HepG2 (cell line): ENCODE results near the gene C10orf71. TPM values are rescaled to one million over a fixed set of nuclear protein-coding genes. Genes with fewer than 3 reads are reported as not detected.

Experiments used
- ATAC-seq: fragments of 200-7000 bp; cut with Tn5 transposase; 3 replicates; pipeline ENCODE4 v1.9.1; 2020; ENCODE audit warnings: mild to moderate bottlenecking, moderate library complexity
- BruUV-seq: library from RNA; stranded (reverse); fragments of 400-500 nt; replicated peaks from 2 replicates; lab custom pipeline; 2021; lab: Mats Ljungman, UMichigan
- CTCF ChIA-PET: fragments of 300-600 bp; formaldehyde crosslinking; extraction: SDS; loops from one replicate; lab custom pipeline; 2021; ENCODE audit warnings: low total read pairs, inconsistent platforms, low intra/inter-chr PET ratio; lab: Yijun Ruan, JAX
- POLR2A ChIA-PET: fragments of 350-600 bp; sonication (Branson Sonifier 250); formaldehyde crosslinking; loops from one replicate; lab custom pipeline; 2020; ENCODE audit warnings: antibody characterized with exemption, inconsistent platforms; lab: Yijun Ruan, JAX
- DNase-seq: peaks from one replicate; pipeline ENCODE4 v3.0.0-alpha.2; 2015; ENCODE audit warnings: low spot score
- FAIRE-seq: peaks from 3 replicates; lab custom pipeline; 2011; peaks lifted over from hg19 to GRCh38; lab: Jason Lieb, UNC
- H2AFZ ChIP-seq: one replicate; pipeline ENCODE4 v1.6.1; 2011; ENCODE audit warnings: low read length, inconsistent platforms
- H3K27ac ChIP-seq: fragments of 300-600 bp; 3 replicates; pipeline ENCODE4 v1.8.0; 2011; ENCODE audit warnings: mixed run types, mild to moderate bottlenecking, mixed read lengths, low read length, inconsistent platforms; ENCODE audit not compliant: insufficient read depth; ENCODE audit errors: extremely low read length
- H3K27me3 ChIP-seq, 2 experiments: fragments of 200-600 bp in 1 of 2; 2 replicates in 1 of 2; 3 replicates in 1 of 2; pipeline versions ENCODE4 v1.6.0 to v1.8.0; 2011; ENCODE audit warnings: low read length in 2 of 2, mild to moderate bottlenecking in 2 of 2, moderate library complexity in 2 of 2, inconsistent platforms in 1 of 2; ENCODE audit not compliant: insufficient read depth in 2 of 2, control insufficient read depth in 1 of 2
- H3K36me3 ChIP-seq, 2 experiments: fragments of 200-600 bp in 1 of 2; replicated peaks in 1 of 2; 2 replicates in 1 of 2; 3 replicates in 1 of 2; pipeline versions ENCODE4 v1.5.1 to v1.8.0; 2011; ENCODE audit warnings: low read length in 2 of 2, inconsistent platforms in 1 of 2; ENCODE audit not compliant: insufficient read depth in 2 of 2, control insufficient read depth in 1 of 2
- H3K4me1 ChIP-seq: 2 replicates; pipeline ENCODE4 v1.5.1; 2012; ENCODE audit warnings: low read length, inconsistent platforms; ENCODE audit not compliant: insufficient read depth
- H3K4me2 ChIP-seq: 2 replicates; pipeline ENCODE4 v1.6.0; 2011; ENCODE audit warnings: low read depth, low read length, inconsistent platforms
- H3K4me3 ChIP-seq, 3 experiments: fragments of 200-600 bp in 1 of 3; sonication (generic), shearing (Covaris generic) in 1 of 3; replicated peaks in 1 of 3; 2 replicates each; pipeline ENCODE4 v1.5.1; 2011 to 2016; ENCODE audit warnings: low read length in 3 of 3, inconsistent platforms in 2 of 3, low read depth in 2 of 3, mild to moderate bottlenecking in 2 of 3, control low read depth in 1 of 3, mixed read lengths in 1 of 3; ENCODE audit not compliant: insufficient read depth in 1 of 3
- H3K79me2 ChIP-seq: one replicate; pipeline ENCODE4 v1.6.1; 2011; ENCODE audit warnings: low read length, inconsistent platforms; ENCODE audit not compliant: insufficient read depth
- H3K9ac ChIP-seq: 2 replicates; pipeline ENCODE4 v1.6.0; 2011; ENCODE audit warnings: mild to moderate bottlenecking, low read depth, low read length, inconsistent platforms; ENCODE audit not compliant: insufficient read depth
- H3K9me3 ChIP-seq: 2 replicates; pipeline ENCODE4 v1.5.1; 2012; ENCODE audit warnings: mild to moderate bottlenecking, low read length
- H4K20me1 ChIP-seq: 2 replicates; pipeline ENCODE4 v1.6.0; 2011; ENCODE audit warnings: inconsistent platforms, mild to moderate bottlenecking, low read length, moderate library complexity; ENCODE audit not compliant: insufficient read depth
- CBX2 ChIP-seq, 2 experiments: fragments of 200-600 bp in 1 of 2; sonication (generic); formaldehyde crosslinking in 1 of 2; IDR thresholded peaks; 2 replicates each; pipeline versions ENCODE4 v1.7.0 to v1.8.1; 2018 to 2022; ENCODE audit warnings: low read depth in 2 of 2, low read length in 1 of 2, mild to moderate bottlenecking in 1 of 2, missing genetic modification reagents in 1 of 2
- ELK4 ChIP-seq: sonication (generic); formaldehyde crosslinking; IDR thresholded peaks from 2 replicates; pipeline ENCODE4 v1.9.0; 2021; ENCODE audit warnings: missing genetic modification reagents, borderline replicate concordance
- GLMP ChIP-seq: sonication (generic); formaldehyde crosslinking; IDR thresholded peaks from 2 replicates; pipeline ENCODE4 v1.9.0; 2021; ENCODE audit warnings: missing genetic modification reagents, mild to moderate bottlenecking, borderline replicate concordance
- HOXA7 ChIP-seq: sonication (generic); formaldehyde crosslinking; IDR thresholded peaks from 2 replicates; pipeline ENCODE4 v1.8.1; 2022; ENCODE audit warnings: mild to moderate bottlenecking, missing genetic modification reagents, moderate library complexity
- MTA1 ChIP-seq: sonication (generic); formaldehyde crosslinking; IDR thresholded peaks from 2 replicates; pipeline ENCODE4 v1.4.0; 2020; ENCODE audit warnings: missing genetic modification reagents, mild to moderate bottlenecking, borderline replicate concordance
- SSRP1 ChIP-seq: IDR thresholded peaks from 2 replicates; pipeline ENCODE4 v1.6.1; 2016; ENCODE audit warnings: control low read depth
- ZC3H4 ChIP-seq: sonication (generic); formaldehyde crosslinking; IDR thresholded peaks from 2 replicates; pipeline ENCODE4 v1.4.0; 2020; ENCODE audit warnings: missing genetic modification reagents, borderline replicate concordance
- ZMYM2 ChIP-seq: sonication (generic); formaldehyde crosslinking; IDR thresholded peaks from 2 replicates; pipeline ENCODE4 v1.8.0; 2022; ENCODE audit warnings: mild to moderate bottlenecking, missing genetic modification reagents
- ZNF3 ChIP-seq: IDR thresholded peaks from 2 replicates; pipeline ENCODE4 v1.7.0; 2017; ENCODE audit warnings: inconsistent platforms
- ZNF850 ChIP-seq: sonication (generic); formaldehyde crosslinking; conservative IDR thresholded peaks from 2 replicates; pipeline ENCODE4 v1.9.0; 2021; ENCODE audit warnings: mild to moderate bottlenecking, missing genetic modification reagents
- WGBS: methylation state at CpG from one replicate; pipeline ENCODE4 v1.1.6; 2017; ENCODE audit warnings: low lambda C conversion rate; 5-methylcytosine and 5-hydroxymethylcytosine counted together
- in situ Hi-C: cut with HindIII; loops from 2 replicates; pipeline ENCODE4 v1.10.0; 2017; ENCODE audit warnings: low pct_unique_long_range_greater_than_20kb; ENCODE audit not compliant: extremely low pct_ligation_motif_present
- intact Hi-C: fragments of 100-400 bp; cut with micrococcal nuclease; formaldehyde crosslinking; loops from one replicate; pipeline ENCODE4 v1.10.0; 2022; ENCODE audit not compliant: unreplicated experiment
- polyA plus RNA-seq, 8 experiments: library from polyadenylated mRNA; depleted of rRNA in 3 of 8; stranded (reverse) in 7 of 8; unstranded in 1 of 8; fragments of >200 nt; fragmentation: Illumina TruSeq in 4 of 8; extraction: Trizol in 4 of 8; gene quantifications; 2 replicates each; pipeline versions ENCODE4 v1.2.1 to v1.2.3, GENCODE V29; 2011 to 2016; ENCODE audit warnings: low read depth in 4 of 8, missing spikeins in 1 of 8, mixed read lengths in 1 of 8; ENCODE audit not compliant: insufficient read depth in 1 of 8
- total RNA-seq, 5 experiments: library from RNA; depleted of rRNA; stranded (reverse); fragments of >200 nt; fragmentation: Illumina TruSeq; extraction: Trizol; gene quantifications; 2 replicates each; pipeline ENCODE4 v1.2.3, GENCODE V29; 2016; ENCODE audit warnings: low read depth in 1 of 5
- TF ChIP-seq, protein P1 (sequence below): sonication (generic); formaldehyde crosslinking; IDR thresholded peaks from 2 replicates; pipeline ENCODE4 v1.4.0; 2020; ENCODE audit warnings: missing genetic modification reagents

The C10orf71 gene
- total and polyA plus RNA-seq, 2 of the 13 experiments (the other 11 are each of a cell fraction or from before 2014, with no cell fraction given): not detected

- TF ChIP-seq, protein P1, sequence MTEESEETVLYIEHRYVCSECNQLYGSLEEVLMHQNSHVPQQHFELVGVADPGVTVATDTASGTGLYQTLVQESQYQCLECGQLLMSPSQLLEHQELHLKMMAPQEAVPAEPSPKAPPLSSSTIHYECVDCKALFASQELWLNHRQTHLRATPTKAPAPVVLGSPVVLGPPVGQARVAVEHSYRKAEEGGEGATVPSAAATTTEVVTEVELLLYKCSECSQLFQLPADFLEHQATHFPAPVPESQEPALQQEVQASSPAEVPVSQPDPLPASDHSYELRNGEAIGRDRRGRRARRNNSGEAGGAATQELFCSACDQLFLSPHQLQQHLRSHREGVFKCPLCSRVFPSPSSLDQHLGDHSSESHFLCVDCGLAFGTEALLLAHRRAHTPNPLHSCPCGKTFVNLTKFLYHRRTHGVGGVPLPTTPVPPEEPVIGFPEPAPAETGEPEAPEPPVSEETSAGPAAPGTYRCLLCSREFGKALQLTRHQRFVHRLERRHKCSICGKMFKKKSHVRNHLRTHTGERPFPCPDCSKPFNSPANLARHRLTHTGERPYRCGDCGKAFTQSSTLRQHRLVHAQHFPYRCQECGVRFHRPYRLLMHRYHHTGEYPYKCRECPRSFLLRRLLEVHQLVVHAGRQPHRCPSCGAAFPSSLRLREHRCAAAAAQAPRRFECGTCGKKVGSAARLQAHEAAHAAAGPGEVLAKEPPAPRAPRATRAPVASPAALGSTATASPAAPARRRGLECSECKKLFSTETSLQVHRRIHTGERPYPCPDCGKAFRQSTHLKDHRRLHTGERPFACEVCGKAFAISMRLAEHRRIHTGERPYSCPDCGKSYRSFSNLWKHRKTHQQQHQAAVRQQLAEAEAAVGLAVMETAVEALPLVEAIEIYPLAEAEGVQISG: no peak
Measured at GRCh38 chr10:49307921-49308320, 9.0 kb downstream of the C10orf71 start (continued).

DNA sequence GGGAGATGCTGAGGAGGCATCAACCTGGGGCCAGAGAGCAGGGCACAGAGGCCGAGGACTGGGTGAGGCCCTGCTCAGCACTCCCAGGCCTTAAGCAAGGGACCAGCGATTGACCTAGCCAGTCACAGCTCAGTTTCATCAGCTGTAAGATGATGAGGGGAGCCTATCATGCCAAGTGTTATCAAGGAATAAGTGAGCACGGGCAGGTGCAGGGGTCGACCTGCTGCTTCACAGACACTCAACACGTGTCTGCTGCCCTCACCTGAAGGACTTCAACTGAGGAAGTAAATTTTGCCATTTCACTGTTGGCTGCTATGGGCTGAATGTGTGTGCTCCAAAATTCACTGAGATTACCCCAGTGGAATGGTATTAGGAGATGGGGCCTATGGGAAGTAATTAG is 9.9 kb downstream of the C10orf71 start:
- Histone ChIP-seq H3K27me3 (peaks cover 1 to 6% of the 10 kb centered on the region in 2 experiments; a peak in 2 of 5 replicates), H2AFZ (no peak overlapping the region), H3K27ac (no peak overlapping the region), H3K9me3 (no peaks in the 10 kb centered on the region), H3K4me2 (no peak overlapping the region), H4K20me1 (no peaks in the 10 kb centered on the region), H3K4me1 (no peaks in the 10 kb centered on the region), H3K36me3 (no peaks in the 10 kb centered on the region), H3K4me3 (no peak overlapping the region), H3K9ac (no peak overlapping the region), H3K79me2 (no peaks in the 10 kb centered on the region)
- WGBS: 3% methylated on average over 5 of the region's 5 CpGs
- in situ Hi-C loops: no loop called here
- TF ChIP-seq HOXA7 (CRISPR knock-in tag): no peak
- no peak for TF ChIP-seq SSRP1 (CRISPR knock-in tag)
- TF ChIP-seq ELK4 (CRISPR knock-in tag): no peak
- no peak for TF ChIP-seq CBX2 (IDR thresholded peaks at IDR 0.05; ENCODE audit: low read depth, low read length)
- TF ChIP-seq CBX2 (CRISPR knock-in tag; IDR thresholded peaks at IDR 0.05; ENCODE audit: low read depth): no peak
- no peak for TF ChIP-seq ZMYM2 (CRISPR knock-in tag)
- no peak for TF ChIP-seq MTA1 (CRISPR knock-in tag)
- no peak for TF ChIP-seq ZNF850 (CRISPR knock-in tag)
- TF ChIP-seq ZC3H4 (CRISPR knock-in tag): no peak
- no peak for TF ChIP-seq GLMP (CRISPR knock-in tag)
- TF ChIP-seq ZNF3 (CRISPR knock-in tag): no peak
- FAIRE-seq: no peak
- DNase-seq: no peak
- ChIA-PET CTCF (no interaction called here), POLR2A (no interaction called here)
- BruUV-seq: no TSS peak
- intact Hi-C loops: no loop called here
- ATAC-seq: no peak
